SK-N-MC (cell line): ENCODE data around the gene NTMT1.

ENCODE experiments used
- DNase-seq: peaks from one replicate; pipeline ENCODE4 v3.0.0-alpha.2; 2011; ENCODE audit warnings: low read depth, low spot score
- H3K27ac ChIP-seq: fragments of 200-600 bp; sonication (generic); 2 replicates; pipeline ENCODE4 v1.5.1; 2016; ENCODE audit warnings: mixed run types
- H3K36me3 ChIP-seq: fragments of 200-600 bp; sonication (generic); 2 replicates; pipeline ENCODE4 v1.6.1; 2017; ENCODE audit warnings: antibody characterized with exemption, low read length, mixed read lengths; ENCODE audit not compliant: insufficient read depth
- H3K4me3 ChIP-seq: fragments of 200-600 bp; sonication (generic); 2 replicates; pipeline ENCODE4 v1.5.1; 2016
- H3K9ac ChIP-seq: fragments of 200-600 bp; sonication (generic); 2 replicates; pipeline ENCODE4 v1.8.0; 2017; ENCODE audit warnings: mixed run types, mixed read lengths; ENCODE audit not compliant: insufficient read length
- H3K9me3 ChIP-seq: fragments of 200-600 bp; sonication (generic); 2 replicates; pipeline ENCODE4 v1.6.1; 2017; ENCODE audit warnings: low read depth, mild to moderate bottlenecking, antibody characterized with exemption, low read length, moderate library complexity, mixed read lengths
- EZH2 ChIP-seq: fragments of 200-600 bp; sonication (generic); IDR thresholded peaks from one replicate; pipeline ENCODE4 v1.6.1; 2017; ENCODE audit warnings: antibody characterized with exemption
- FOXP2 ChIP-seq: optimal IDR thresholded peaks from 2 replicates; pipeline ENCODE3; 2011; ENCODE audit warnings: mild to moderate bottlenecking, moderate library complexity; ENCODE audit not compliant: insufficient read depth; ENCODE audit errors: extremely low read length, control extremely low read depth
- POLR2AphosphoS5 ChIP-seq: IDR thresholded peaks from 2 replicates; pipeline ENCODE4 v1.6.1; 2012; ENCODE audit warnings: mild to moderate bottlenecking, low read depth, low read length, borderline replicate concordance

The NTMT1 gene

DNA sequence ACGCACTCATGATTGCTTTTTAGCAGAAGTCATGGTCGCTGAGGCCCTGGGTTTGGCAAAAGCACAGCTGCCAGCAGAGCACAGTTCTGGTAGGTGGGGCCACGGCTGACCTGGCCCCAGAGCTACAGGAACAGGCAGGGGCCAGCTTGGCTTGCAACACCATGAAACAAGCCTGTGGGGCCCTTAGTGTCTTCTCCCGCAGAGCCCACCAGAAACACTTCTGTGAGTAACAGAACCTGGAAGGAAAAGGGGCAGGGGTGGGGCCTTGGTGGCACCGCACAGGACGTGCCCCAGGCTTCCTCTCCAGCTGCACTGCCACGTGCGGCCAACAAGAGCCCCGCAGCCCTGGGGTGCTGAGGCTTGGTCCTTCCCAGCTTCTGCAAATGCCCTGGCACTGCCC is 11.1 kb downstream of the NTMT1 start:
- no peak overlapping the region; the same call in 1 of the 2 replicates for H3K27ac ChIP-seq
- H3K4me3 ChIP-seq: no peak overlapping the region
- H3K9me3 ChIP-seq: no peaks in the 10 kb centered on the region
- H3K36me3 ChIP-seq: peaks cover 60% of the 10 kb centered on the region
- no peak overlapping the region for H3K9ac ChIP-seq
- TF ChIP-seq EZH2 (no peak), POLR2AphosphoS5 (no peak), FOXP2 (no peak)
- no peak for DNase-seq

DNA sequence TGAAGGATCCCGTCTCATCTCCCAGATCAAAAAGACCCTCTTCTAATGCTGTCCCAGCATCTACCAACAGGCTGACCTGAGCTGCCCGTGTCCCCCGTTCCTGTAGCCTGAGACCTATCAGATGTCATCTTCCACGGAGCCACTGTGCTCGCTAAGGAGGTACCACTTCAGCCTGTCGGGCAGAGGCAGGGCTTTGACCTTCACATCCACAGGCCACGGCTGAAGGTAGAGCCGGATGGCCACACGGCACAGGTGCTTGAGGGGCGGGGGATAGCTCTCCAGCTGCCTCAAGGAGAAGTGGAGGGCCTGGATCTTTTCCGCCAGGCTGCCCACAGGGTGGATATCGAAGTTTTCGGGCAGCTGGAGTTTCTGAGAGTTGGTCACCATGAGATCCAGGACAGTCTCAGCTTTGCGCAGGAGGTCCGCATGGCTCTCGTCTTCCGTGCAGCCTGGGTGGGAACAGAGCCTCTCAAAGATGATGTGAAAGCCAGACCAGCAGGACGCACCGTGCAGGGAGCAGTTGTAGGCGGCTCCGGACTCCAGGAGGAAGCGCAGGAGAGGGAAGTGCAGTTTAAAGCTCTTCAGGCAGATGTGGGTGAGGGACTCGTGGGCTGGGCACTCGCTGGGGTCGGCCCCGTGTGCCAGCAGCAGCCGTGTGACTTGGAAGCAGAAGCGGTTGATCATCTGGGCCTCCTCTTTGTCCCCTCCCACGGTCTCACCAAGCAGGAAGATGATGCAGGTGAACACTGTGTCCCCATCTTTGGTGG is 11.9 kb downstream of the NTMT1 start:
- no peak overlapping the region for H3K4me3 ChIP-seq
- H3K27ac ChIP-seq: no peak overlapping the region
- H3K36me3 ChIP-seq: peaks cover 53% of the 10 kb centered on the region
- no peak for TF ChIP-seq FOXP2
- TF ChIP-seq EZH2: no peak
- 0 out of 2 replicates have a peak, but pooled peaks have one; percentile 19 for TF ChIP-seq POLR2AphosphoS5
- H3K9ac ChIP-seq: no peak overlapping the region
- no peak for DNase-seq
- no peaks in the 10 kb centered on the region for H3K9me3 ChIP-seq

GRCh38 chr9:129639034-129639630 is 13.2 kb downstream of the NTMT1 start:
- peaks cover 41% of the 10 kb centered on the region for H3K36me3 ChIP-seq
- H3K4me3 ChIP-seq: peak overlapping the region; percentile 98
- no peak overlapping the region for H3K9ac ChIP-seq
- no peaks in the 10 kb centered on the region for H3K9me3 ChIP-seq
- no peak for DNase-seq
- peak overlapping the region; percentile 90 for H3K27ac ChIP-seq
- TF ChIP-seq FOXP2: no peak
- TF ChIP-seq EZH2: no peak
- no peak for TF ChIP-seq POLR2AphosphoS5

DNA sequence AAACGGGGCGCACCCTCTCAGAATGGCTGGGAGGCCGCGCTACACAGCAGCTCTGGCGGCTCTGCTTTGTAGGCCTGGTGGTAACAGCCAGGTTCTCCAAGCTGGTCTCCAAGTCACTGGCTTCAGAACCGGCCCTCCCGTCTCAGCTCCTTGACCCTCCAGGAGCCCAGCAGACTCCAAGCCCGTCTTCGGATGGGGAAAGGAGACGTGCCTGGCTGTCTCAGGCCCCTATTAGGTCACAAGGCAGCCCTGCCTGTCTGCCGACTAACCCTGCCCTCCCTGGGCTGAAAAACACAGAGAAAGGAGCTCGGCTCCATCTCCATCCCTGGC is 13.8 kb downstream of the NTMT1 start:
- Histone ChIP-seq H3K9me3 (no peaks in the 10 kb centered on the region), H3K9ac (no peak overlapping the region), H3K27ac (peak overlapping the region; percentile 90), H3K4me3 (peak overlapping the region; percentile 98), H3K36me3 (peaks cover 37% of the 10 kb centered on the region)
- no peak for DNase-seq
- TF ChIP-seq EZH2: no peak

DNA sequence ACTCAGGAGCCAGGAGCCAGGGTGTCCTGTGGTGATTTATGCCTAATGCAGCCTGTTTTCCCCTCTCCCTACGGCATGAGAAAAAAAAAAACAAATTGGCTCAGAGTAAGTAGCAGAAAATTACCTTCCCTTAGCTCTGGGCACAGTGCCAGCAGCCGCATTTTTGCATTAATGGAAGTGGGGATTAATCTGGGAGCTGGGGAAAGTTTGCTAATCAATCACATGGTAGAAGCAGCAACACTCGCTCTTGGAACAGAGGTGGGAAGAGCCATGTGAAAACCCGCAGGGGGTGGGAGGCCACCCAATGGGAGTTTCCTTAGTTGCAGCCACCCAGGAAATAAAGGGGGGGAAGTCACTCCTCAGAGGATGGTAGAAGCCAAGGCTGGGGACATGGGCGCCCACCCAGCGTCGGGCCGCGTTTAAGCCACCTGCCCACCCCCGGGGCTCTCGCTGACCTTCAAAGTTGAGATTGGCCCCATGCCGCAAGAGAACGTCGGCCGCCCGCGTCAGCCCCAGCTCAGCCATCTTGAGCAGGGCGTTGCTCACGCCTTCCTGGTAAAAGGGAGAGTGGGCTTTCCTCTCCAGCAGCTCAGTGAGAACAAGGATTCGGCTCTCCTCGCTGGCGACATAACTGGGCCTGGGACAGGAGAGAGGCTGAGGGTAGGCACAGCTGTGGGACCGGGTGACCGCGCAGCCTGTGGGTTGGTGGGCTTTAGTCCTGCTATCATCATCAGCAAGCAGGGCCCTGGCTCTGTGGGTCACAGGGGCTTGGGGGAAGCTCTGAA is 14.3 kb downstream of the NTMT1 start:
- Histone ChIP-seq H3K9ac (peak overlapping the region; percentile 85), H3K4me3 (peak overlapping the region; percentile 98), H3K36me3 (peaks cover 31% of the 10 kb centered on the region), H3K9me3 (no peaks in the 10 kb centered on the region), H3K27ac (peak overlapping the region; percentile 90)
- peak; percentile 99 for DNase-seq
- no peak for TF ChIP-seq EZH2
- TF ChIP-seq POLR2AphosphoS5: 0 out of 2 replicates have a peak, but pooled peaks have one; percentile 44
- TF ChIP-seq FOXP2: peak; percentile 90

GRCh38 chr9:129640871-129641749 is 15.1 kb downstream of the NTMT1 start:
- no peak for TF ChIP-seq FOXP2
- no peak for TF ChIP-seq EZH2
- no peak for TF ChIP-seq POLR2AphosphoS5
- no peak for DNase-seq
- Histone ChIP-seq H3K36me3 (peaks cover 26% of the 10 kb centered on the region), H3K4me3 (peak overlapping the region; percentile 98), H3K9me3 (no peaks in the 10 kb centered on the region), H3K27ac (peak overlapping the region; percentile 90), H3K9ac (peak overlapping the region; percentile 85)

- Histone ChIP-seq H3K27ac (peak within 1 kb of the TSS; percentile 90), H3K9ac (peak within 1 kb of the TSS; percentile 85), H3K9me3 (no peaks in the 10 kb centered on the region), H3K36me3 (peaks cover 24% of the 10 kb centered on the region), H3K4me3 (peak within 1 kb of the TSS; percentile 98)
- DNase-seq: no peak
- TF ChIP-seq FOXP2 (peak; percentile 67), EZH2 (no peak), POLR2AphosphoS5 (peak; percentile 67; the same call in 1 of the 2 replicates)
Observed at GRCh38 chr9:129641750-129642585, 16.0 kb downstream of the NTMT1 start, which contains the start of gene ASB6. TSS of gene ASB6 (minus strand) at chr9:129642151. CDS start at chr9:129641999, 152 bp downstream.
